WTC11 (cell line): ENCODE measurements around the gene EVA1C. TPM values are rescaled to one million over a fixed set of nuclear protein-coding genes. Genes with fewer than 3 reads are reported as not detected.

Experiments
- ATAC-seq: fragments of 200-7000 bp; cut with Tn5 transposase; 2 replicates; pipeline ENCODE4 v1.10.0; 2021; ENCODE audit warnings: mild to moderate bottlenecking, moderate library complexity
- CTCF ChIA-PET: fragments of 300-600 bp; sonication (Branson Sonifier 250); formaldehyde crosslinking; loops from one replicate; lab custom pipeline; 2021; ENCODE audit warnings: antibody characterized with exemption; lab: Charles Lee
- POLR2A ChIA-PET: fragments of 350-600 bp; sonication (Branson Sonifier 250); formaldehyde crosslinking; loops from one replicate; lab custom pipeline; 2021; ENCODE audit warnings: antibody characterized with exemption; lab: Charles Lee
- DNase-seq: peaks from one replicate; pipeline ENCODE4 v3.0.0; 2021; ENCODE audit warnings: low spot score
- H3K27ac Mint-ChIP-seq: 2 replicates; pipeline ENCODE4 v1.8.0; 2021; ENCODE audit warnings: mixed read lengths
- H3K27me3 Mint-ChIP-seq: 2 replicates; pipeline ENCODE4 v1.8.0; 2021; ENCODE audit warnings: low read depth, mild to moderate bottlenecking, moderate library complexity, mixed read lengths
- H3K36me3 Mint-ChIP-seq: 2 replicates; pipeline ENCODE4 v1.8.0; 2021; ENCODE audit warnings: mixed read lengths
- H3K4me1 Mint-ChIP-seq: 2 replicates; pipeline ENCODE4 v1.8.0; 2022; ENCODE audit warnings: mixed read lengths
- H3K4me3 Mint-ChIP-seq: 2 replicates; pipeline ENCODE4 v1.8.0; 2021; ENCODE audit warnings: mild to moderate bottlenecking, moderate library complexity, mixed read lengths
- H3K9me3 Mint-ChIP-seq: 2 replicates; pipeline ENCODE4 v1.8.0; 2021; ENCODE audit warnings: mixed read lengths
- ESRRA ChIP-seq: sonication (generic); formaldehyde crosslinking; IDR thresholded peaks from 2 replicates; pipeline ENCODE4 v1.8.1; 2022; ENCODE audit warnings: mild to moderate bottlenecking, missing genetic modification reagents, borderline replicate concordance
- FOXP1 ChIP-seq: sonication (generic); formaldehyde crosslinking; IDR thresholded peaks from 2 replicates; pipeline ENCODE4 v1.8.0; 2022; ENCODE audit warnings: missing genetic modification reagents, mild to moderate bottlenecking, moderate library complexity, borderline replicate concordance
- GABPB1 ChIP-seq: sonication (generic); formaldehyde crosslinking; IDR thresholded peaks from 2 replicates; pipeline ENCODE4 v1.8.1; 2023; ENCODE audit warnings: mild to moderate bottlenecking, missing genetic modification reagents
- HMGA2 ChIP-seq: fragments of 250-450 bp; sonication (Bioruptor Pico); IDR thresholded peaks from 2 replicates; pipeline ENCODE4 v1.4.0; 2021; ENCODE audit warnings: mild to moderate bottlenecking, moderate library complexity
- IRF2 ChIP-seq: sonication (generic); formaldehyde crosslinking; IDR thresholded peaks from 2 replicates; pipeline ENCODE4 v1.8.0; 2022; ENCODE audit warnings: low read depth, missing genetic modification reagents, borderline replicate concordance
- RELA ChIP-seq: sonication (generic); formaldehyde crosslinking; IDR thresholded peaks from 2 replicates; pipeline ENCODE4 v1.8.1; 2022; ENCODE audit warnings: missing genetic modification reagents, mild to moderate bottlenecking, borderline replicate concordance
- TCF7 ChIP-seq: sonication (generic); formaldehyde crosslinking; IDR thresholded peaks from 2 replicates; pipeline ENCODE4 v1.8.0; 2022; ENCODE audit warnings: mild to moderate bottlenecking, low read depth, missing genetic modification reagents, moderate library complexity
- TEAD1 ChIP-seq: sonication (generic); formaldehyde crosslinking; IDR thresholded peaks from 2 replicates; pipeline ENCODE4 v1.8.0; 2022; ENCODE audit warnings: mild to moderate bottlenecking, missing genetic modification reagents
- ZNF138 ChIP-seq: sonication (generic); formaldehyde crosslinking; conservative IDR thresholded peaks from 2 replicates; pipeline ENCODE4 v1.8.1; 2022; ENCODE audit warnings: mild to moderate bottlenecking, moderate library complexity, missing genetic modification reagents
- ZNF317 ChIP-seq: sonication (generic); formaldehyde crosslinking; IDR thresholded peaks from 2 replicates; pipeline ENCODE4 v1.8.1; 2023; ENCODE audit warnings: low read depth, mild to moderate bottlenecking, moderate library complexity, missing genetic modification reagents, borderline replicate concordance
- ZNF423 ChIP-seq: fragments of 250-450 bp; sonication (Bioruptor Pico); IDR thresholded peaks from 2 replicates; pipeline ENCODE4 v2.1.2; 2022; ENCODE audit warnings: mild to moderate bottlenecking, moderate library complexity
- total RNA-seq: library from RNA; stranded (reverse); gene quantifications from 3 replicates; pipeline ENCODE4 v1.2.3, GENCODE V29; 2021
- TF ChIP-seq, protein P1 (sequence below): sonication (generic); formaldehyde crosslinking; IDR thresholded peaks from 2 replicates; pipeline ENCODE4 v1.8.0; 2022; ENCODE audit warnings: mild to moderate bottlenecking, missing genetic modification reagents
- TF ChIP-seq, protein P2 (sequence below): sonication (generic); formaldehyde crosslinking; IDR thresholded peaks from 2 replicates; pipeline ENCODE4 v1.8.0; 2023; ENCODE audit warnings: missing genetic modification reagents
- TF ChIP-seq, protein P3 (sequence below): fragments of 250-450 bp; sonication (Bioruptor Pico); IDR thresholded peaks from 2 replicates; pipeline ENCODE4 v1.9.0; 2021; ENCODE audit warnings: mild to moderate bottlenecking, borderline replicate concordance
- TF ChIP-seq, protein P4 (sequence below): sonication (generic); formaldehyde crosslinking; IDR thresholded peaks from 2 replicates; pipeline ENCODE4 v1.8.1; 2023; ENCODE audit warnings: mild to moderate bottlenecking, missing genetic modification reagents, moderate library complexity
- TF ChIP-seq, protein P5 (sequence below): sonication (generic); formaldehyde crosslinking; IDR thresholded peaks from 2 replicates; pipeline ENCODE4 v1.8.1; 2023; ENCODE audit warnings: mild to moderate bottlenecking, missing genetic modification reagents, borderline replicate concordance
- TF ChIP-seq, protein P6 (sequence below): fragments of 250-450 bp; sonication (Bioruptor Pico); IDR thresholded peaks from 2 replicates; pipeline ENCODE4 v1.9.0; 2021; ENCODE audit warnings: mild to moderate bottlenecking
- TF ChIP-seq, protein P7 (sequence below): fragments of 250-450 bp; sonication (Bioruptor Pico); IDR thresholded peaks from 2 replicates; pipeline ENCODE4 v1.9.0; 2021; ENCODE audit warnings: moderate library complexity, mild to moderate bottlenecking, inconsistent platforms, borderline replicate concordance
- TF ChIP-seq, protein P8 (sequence below): sonication (generic); formaldehyde crosslinking; IDR thresholded peaks from 2 replicates; pipeline ENCODE4 v1.8.0; 2022; ENCODE audit warnings: missing genetic modification reagents

The EVA1C gene
- total RNA-seq, 1 experiment from 2014 or later: 3.1 TPM

DNA sequence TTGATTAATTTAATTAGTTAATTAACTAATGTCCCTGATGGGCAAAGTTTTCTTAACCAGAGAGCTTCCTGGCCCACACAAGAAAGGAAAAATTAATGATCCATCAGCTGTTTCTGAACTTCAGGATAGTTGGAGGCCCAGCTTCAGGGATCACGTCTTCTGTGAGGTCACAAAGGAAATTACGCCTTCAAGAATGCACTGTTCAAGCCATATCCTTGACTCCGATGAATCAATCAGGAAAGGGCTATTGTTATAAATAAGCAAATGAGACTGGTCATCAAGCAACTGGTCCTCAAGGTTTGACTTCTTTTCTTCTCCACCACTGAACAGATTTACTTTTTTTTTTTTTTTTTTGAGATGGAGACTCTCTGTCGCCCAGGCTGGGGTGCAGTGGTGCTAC, 132.2 kb downstream of the EVA1C start:
- POLR2A ChIA-PET: no interaction called here
- ATAC-seq (no peak), DNase-seq (no peak)
- Mint-ChIP-seq H3K4me1 (no peaks in the 10 kb centered on the region), H3K27me3 (no peaks in the 10 kb centered on the region), H3K9me3 (no peaks in the 10 kb centered on the region), H3K36me3 (no peaks in the 10 kb centered on the region), H3K27ac (no peak overlapping the region), H3K4me3 (no peak overlapping the region)
- CTCF ChIA-PET: no interaction called here
- no peak for TF ChIP-seq ZNF423
- no peak for TF ChIP-seq FOXP1 (CRISPR knock-in tag)
- no peak for TF ChIP-seq TCF7 (CRISPR knock-in tag)
- no peak for TF ChIP-seq RELA (CRISPR knock-in tag)
- TF ChIP-seq, protein P1, sequence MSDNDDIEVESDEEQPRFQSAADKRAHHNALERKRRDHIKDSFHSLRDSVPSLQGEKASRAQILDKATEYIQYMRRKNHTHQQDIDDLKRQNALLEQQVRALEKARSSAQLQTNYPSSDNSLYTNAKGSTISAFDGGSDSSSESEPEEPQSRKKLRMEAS: no peak
- TF ChIP-seq ZNF317 (CRISPR knock-in tag): no peak
- no peak for TF ChIP-seq HMGA2 (CRISPR knock-in tag)
- TF ChIP-seq IRF2 (CRISPR knock-in tag): no peak
- no peak for TF ChIP-seq ESRRA (CRISPR knock-in tag)
- TF ChIP-seq, protein P2, sequence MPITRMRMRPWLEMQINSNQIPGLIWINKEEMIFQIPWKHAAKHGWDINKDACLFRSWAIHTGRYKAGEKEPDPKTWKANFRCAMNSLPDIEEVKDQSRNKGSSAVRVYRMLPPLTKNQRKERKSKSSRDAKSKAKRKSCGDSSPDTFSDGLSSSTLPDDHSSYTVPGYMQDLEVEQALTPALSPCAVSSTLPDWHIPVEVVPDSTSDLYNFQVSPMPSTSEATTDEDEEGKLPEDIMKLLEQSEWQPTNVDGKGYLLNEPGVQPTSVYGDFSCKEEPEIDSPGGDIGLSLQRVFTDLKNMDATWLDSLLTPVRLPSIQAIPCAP (CRISPR knock-in tag): no peak
- TF ChIP-seq GABPB1: no peak
- TF ChIP-seq, protein P3, sequence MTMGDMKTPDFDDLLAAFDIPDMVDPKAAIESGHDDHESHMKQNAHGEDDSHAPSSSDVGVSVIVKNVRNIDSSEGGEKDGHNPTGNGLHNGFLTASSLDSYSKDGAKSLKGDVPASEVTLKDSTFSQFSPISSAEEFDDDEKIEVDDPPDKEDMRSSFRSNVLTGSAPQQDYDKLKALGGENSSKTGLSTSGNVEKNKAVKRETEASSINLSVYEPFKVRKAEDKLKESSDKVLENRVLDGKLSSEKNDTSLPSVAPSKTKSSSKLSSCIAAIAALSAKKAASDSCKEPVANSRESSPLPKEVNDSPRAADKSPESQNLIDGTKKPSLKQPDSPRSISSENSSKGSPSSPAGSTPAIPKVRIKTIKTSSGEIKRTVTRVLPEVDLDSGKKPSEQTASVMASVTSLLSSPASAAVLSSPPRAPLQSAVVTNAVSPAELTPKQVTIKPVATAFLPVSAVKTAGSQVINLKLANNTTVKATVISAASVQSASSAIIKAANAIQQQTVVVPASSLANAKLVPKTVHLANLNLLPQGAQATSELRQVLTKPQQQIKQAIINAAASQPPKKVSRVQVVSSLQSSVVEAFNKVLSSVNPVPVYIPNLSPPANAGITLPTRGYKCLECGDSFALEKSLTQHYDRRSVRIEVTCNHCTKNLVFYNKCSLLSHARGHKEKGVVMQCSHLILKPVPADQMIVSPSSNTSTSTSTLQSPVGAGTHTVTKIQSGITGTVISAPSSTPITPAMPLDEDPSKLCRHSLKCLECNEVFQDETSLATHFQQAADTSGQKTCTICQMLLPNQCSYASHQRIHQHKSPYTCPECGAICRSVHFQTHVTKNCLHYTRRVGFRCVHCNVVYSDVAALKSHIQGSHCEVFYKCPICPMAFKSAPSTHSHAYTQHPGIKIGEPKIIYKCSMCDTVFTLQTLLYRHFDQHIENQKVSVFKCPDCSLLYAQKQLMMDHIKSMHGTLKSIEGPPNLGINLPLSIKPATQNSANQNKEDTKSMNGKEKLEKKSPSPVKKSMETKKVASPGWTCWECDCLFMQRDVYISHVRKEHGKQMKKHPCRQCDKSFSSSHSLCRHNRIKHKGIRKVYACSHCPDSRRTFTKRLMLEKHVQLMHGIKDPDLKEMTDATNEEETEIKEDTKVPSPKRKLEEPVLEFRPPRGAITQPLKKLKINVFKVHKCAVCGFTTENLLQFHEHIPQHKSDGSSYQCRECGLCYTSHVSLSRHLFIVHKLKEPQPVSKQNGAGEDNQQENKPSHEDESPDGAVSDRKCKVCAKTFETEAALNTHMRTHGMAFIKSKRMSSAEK (CRISPR knock-in tag): no peak
- TF ChIP-seq, protein P4, sequence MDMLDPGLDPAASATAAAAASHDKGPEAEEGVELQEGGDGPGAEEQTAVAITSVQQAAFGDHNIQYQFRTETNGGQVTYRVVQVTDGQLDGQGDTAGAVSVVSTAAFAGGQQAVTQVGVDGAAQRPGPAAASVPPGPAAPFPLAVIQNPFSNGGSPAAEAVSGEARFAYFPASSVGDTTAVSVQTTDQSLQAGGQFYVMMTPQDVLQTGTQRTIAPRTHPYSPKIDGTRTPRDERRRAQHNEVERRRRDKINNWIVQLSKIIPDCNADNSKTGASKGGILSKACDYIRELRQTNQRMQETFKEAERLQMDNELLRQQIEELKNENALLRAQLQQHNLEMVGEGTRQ: no peak
- TF ChIP-seq ZNF138: no peak
- TF ChIP-seq, protein P5, sequence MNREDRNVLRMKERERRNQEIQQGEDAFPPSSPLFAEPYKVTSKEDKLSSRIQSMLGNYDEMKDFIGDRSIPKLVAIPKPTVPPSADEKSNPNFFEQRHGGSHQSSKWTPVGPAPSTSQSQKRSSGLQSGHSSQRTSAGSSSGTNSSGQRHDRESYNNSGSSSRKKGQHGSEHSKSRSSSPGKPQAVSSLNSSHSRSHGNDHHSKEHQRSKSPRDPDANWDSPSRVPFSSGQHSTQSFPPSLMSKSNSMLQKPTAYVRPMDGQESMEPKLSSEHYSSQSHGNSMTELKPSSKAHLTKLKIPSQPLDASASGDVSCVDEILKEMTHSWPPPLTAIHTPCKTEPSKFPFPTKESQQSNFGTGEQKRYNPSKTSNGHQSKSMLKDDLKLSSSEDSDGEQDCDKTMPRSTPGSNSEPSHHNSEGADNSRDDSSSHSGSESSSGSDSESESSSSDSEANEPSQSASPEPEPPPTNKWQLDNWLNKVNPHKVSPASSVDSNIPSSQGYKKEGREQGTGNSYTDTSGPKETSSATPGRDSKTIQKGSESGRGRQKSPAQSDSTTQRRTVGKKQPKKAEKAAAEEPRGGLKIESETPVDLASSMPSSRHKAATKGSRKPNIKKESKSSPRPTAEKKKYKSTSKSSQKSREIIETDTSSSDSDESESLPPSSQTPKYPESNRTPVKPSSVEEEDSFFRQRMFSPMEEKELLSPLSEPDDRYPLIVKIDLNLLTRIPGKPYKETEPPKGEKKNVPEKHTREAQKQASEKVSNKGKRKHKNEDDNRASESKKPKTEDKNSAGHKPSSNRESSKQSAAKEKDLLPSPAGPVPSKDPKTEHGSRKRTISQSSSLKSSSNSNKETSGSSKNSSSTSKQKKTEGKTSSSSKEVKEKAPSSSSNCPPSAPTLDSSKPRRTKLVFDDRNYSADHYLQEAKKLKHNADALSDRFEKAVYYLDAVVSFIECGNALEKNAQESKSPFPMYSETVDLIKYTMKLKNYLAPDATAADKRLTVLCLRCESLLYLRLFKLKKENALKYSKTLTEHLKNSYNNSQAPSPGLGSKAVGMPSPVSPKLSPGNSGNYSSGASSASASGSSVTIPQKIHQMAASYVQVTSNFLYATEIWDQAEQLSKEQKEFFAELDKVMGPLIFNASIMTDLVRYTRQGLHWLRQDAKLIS: no peak
- TF ChIP-seq, protein P6, sequence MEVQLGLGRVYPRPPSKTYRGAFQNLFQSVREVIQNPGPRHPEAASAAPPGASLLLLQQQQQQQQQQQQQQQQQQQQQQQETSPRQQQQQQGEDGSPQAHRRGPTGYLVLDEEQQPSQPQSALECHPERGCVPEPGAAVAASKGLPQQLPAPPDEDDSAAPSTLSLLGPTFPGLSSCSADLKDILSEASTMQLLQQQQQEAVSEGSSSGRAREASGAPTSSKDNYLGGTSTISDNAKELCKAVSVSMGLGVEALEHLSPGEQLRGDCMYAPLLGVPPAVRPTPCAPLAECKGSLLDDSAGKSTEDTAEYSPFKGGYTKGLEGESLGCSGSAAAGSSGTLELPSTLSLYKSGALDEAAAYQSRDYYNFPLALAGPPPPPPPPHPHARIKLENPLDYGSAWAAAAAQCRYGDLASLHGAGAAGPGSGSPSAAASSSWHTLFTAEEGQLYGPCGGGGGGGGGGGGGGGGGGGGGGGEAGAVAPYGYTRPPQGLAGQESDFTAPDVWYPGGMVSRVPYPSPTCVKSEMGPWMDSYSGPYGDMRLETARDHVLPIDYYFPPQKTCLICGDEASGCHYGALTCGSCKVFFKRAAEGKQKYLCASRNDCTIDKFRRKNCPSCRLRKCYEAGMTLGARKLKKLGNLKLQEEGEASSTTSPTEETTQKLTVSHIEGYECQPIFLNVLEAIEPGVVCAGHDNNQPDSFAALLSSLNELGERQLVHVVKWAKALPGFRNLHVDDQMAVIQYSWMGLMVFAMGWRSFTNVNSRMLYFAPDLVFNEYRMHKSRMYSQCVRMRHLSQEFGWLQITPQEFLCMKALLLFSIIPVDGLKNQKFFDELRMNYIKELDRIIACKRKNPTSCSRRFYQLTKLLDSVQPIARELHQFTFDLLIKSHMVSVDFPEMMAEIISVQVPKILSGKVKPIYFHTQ: no peak
- TF ChIP-seq, protein P7, sequence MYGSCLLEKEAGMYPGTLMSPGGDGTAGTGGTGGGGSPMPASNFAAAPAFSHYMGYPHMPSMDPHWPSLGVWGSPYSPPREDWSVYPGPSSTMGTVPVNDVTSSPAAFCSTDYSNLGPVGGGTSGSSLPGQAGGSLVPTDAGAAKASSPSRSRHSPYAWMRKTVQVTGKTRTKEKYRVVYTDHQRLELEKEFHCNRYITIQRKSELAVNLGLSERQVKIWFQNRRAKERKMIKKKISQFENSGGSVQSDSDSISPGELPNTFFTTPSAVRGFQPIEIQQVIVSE (CRISPR knock-in tag): no peak
- no peak for TF ChIP-seq TEAD1 (CRISPR knock-in tag)
- TF ChIP-seq, protein P8, sequence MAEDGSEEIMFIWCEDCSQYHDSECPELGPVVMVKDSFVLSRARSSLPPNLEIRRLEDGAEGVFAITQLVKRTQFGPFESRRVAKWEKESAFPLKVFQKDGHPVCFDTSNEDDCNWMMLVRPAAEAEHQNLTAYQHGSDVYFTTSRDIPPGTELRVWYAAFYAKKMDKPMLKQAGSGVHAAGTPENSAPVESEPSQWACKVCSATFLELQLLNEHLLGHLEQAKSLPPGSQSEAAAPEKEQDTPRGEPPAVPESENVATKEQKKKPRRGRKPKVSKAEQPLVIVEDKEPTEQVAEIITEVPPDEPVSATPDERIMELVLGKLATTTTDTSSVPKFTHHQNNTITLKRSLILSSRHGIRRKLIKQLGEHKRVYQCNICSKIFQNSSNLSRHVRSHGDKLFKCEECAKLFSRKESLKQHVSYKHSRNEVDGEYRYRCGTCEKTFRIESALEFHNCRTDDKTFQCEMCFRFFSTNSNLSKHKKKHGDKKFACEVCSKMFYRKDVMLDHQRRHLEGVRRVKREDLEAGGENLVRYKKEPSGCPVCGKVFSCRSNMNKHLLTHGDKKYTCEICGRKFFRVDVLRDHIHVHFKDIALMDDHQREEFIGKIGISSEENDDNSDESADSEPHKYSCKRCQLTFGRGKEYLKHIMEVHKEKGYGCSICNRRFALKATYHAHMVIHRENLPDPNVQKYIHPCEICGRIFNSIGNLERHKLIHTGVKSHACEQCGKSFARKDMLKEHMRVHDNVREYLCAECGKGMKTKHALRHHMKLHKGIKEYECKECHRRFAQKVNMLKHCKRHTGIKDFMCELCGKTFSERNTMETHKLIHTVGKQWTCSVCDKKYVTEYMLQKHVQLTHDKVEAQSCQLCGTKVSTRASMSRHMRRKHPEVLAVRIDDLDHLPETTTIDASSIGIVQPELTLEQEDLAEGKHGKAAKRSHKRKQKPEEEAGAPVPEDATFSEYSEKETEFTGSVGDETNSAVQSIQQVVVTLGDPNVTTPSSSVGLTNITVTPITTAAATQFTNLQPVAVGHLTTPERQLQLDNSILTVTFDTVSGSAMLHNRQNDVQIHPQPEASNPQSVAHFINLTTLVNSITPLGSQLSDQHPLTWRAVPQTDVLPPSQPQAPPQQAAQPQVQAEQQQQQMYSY (CRISPR knock-in tag): no peak
